COLO668 (cell line): ENCODE results near the gene TTC7B.

Source experiments
- DNase-seq: peaks from one replicate; lab custom pipeline; 2025; ENCODE audit not compliant: unreplicated experiment; lab: John Stamatoyannopoulos, UW

Gene TTC7B

DNA sequence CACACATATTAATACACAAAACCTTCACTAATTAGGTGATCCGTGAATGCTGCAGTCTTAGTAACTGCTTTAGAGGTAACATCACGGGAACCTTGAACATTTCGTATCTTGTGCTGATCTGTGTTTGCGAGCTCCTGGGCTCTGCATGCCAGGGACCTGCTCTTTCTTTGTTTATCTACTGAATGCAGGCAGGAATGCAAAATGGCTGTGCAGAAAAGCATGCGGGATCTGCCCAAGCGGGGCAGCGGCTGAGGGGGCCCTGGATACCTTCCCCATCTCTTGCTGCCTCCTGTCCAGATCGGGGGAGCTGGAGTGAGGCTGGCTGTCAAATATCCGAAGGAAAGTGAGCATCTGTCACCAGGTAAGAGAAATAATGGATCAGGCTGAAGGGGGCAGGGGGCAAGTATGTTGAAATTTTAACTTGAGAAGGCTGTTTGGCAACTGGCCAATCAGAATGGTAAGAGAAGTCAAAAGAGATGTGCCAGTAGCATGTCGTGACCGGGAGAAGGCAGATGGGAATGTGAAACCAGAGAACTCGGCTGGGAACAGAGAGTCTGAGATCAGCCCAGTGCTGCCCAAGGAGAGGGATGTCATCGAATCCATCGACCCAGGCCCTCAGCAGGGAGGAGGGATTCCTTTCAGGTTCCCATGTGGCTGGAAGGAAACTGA, 191.4 kb downstream of the TTC7B start:
- DNase-seq = peak; percentile 72

DNA sequence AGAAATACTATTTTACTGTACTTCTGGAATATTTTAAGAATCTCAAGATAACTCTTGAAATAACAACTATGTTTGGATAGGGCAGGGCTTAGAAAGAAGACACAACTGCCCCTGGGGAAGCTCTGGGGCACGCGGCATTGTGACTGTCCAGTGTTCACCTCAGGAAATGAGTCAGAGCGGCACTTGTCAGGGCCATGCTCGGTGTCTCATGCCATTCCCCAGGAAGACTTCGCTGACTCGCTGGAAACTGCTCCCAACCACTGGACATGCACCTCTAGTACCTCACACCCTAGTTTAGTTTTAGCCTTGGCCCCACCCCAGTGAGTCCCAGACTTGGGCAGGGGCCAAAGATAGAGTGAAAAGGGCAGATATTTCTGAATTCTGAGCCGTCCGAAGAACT, 192.0 kb downstream of the TTC7B start:
- no peak for DNase-seq

DNA sequence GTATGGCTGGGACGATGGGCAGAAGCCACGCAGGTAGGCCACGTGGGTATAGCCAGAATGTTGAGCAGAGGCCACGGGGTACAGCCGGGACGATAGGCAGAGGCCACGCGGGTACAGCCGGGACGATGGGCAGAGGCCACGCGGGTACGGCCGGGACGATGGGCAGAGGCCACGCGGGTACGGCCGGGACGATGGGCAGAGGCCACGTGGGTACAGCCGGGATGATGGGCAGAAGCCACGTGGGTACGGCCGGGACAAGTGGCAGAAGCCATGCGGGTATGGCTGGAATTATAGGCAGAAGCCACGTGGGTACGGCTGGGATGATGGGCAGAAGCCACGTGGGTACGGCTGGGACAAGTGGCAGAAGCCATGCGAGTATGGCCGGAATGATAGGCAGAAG, 195.0 kb downstream of the TTC7B start:
- DNase-seq = no peak

DNA sequence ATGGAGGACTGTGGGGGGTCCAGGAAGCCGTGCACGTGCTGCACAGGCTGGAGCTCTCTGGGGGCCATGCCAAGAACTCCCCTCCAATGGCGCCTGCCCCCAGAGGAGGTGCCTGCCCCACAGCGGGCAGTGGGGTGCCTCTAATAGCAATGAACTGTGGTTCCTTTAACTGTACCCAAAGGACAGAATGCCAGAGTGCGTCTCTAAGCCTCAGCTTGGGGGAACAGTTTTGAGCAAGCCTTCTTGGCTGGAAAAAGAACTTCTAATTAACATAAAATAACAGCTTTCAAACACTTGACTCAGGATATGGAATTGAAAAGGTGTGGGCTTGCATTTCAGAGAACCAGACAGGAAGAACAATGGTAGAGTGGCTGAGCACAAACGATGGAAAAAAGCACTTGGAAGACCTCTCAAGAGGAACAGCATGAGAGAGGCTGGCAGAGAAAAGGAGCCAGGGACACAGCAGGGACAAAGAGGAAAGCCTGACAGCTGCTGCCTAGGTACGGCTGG, 195.6 kb downstream of the TTC7B start:
- no peak for DNase-seq

DNA sequence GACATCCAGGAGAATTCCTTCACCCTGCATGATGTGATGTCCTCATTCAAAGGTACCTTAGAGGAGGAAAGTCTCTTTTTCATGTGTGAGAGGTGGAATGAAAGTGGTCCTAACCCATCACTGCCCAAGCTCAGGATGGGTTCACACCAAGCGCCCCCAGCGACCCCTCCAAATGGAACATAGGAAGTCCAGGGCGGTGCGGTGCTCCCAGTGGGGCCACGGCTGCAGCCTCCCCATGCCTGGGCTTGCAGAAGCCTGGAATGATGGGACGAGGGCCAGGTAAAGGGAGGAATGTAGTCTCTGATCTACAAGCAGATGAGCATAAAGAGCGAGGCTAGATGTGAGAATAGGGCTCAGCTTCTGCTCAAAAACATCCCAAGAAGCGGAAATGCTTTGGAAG, 196.3 kb downstream of the TTC7B start:
- DNase-seq = no peak

DNA sequence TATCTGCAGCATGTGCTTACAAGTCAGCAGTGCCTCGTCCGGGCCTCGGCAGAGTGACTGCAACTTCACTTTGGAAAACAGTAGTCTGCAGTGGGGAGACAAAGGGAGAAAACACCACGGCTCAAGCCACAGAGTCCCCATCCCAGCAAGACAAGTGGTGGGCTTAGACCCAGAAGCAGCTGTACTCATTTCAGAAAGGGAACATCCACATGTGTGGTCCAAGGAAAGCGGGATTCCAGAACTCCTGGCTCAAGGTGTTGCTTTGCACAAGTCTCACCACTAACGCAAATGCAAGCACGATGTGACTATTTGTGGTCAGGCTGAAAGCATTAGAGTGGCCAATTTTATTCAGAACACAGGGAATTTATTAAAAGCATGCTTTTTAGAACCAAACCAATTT, 198.3 kb downstream of the TTC7B start:
- DNase-seq = no peak

DNA sequence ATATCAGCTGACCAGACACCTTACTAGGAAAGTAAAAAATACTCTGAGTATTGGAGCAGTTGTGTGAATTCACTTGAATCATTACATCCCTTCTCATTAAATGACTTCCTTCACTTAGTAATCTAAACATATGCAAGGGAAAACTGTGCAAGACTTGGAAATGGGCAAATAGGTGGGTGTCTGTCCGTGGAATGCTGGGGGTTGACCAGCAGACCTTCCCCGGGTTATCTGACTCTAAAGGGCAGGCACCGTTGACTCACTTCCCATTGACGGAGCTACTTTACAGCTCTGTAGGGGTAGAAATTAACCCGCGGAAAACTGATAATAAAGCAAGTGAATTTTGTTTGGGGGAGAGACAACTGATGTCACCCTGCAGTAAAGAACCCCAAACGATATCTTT, 199.3 kb downstream of the TTC7B start:
- DNase-seq = no peak

DNA sequence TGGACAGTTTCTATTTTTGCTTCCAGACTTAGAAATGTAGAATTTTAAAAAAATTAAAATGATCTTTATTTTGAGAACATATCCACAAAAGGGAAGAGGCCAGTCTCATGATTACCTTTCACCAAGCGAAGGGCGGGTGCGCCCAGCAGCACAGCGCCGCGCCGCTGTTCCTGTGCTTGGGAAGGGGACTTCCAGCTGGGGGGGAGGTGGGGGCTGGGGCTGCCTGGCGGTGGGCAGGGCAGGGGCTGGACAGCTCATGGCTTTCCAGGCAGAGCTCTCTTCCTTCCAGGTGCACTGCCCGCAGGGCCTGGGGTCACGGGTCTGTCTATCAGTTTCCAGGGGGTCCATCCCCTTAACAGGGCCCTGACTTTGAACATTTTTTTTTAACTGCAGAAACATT, 199.9 kb downstream of the TTC7B start:
- no peak for DNase-seq

DNA sequence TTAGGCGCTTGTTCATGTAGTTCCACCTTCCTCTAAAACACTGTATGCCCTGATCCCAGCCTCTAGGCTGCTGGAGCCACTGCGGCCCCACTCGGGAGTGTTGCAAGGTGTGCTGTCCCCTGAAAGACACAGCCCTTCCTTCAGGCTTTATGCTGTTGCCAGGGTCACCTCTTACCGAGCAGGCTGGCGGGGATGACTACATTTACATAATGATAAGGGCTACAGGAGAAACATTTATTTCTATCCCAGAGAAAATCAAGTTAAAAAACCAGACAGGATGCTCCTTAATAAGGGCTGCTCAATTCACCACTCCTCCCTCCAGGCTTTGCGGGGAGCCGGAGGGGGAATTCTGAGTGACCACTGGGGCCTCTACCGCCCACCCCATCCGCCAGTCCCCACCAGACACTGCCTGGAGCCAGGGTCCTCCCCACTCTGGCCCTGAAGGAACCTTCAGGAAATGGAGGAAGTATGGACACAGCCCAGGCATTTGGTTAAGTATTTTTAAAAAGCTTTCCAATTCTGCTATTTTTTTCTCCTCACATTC, 200.6 kb downstream of the TTC7B start:
- no peak for DNase-seq

DNA sequence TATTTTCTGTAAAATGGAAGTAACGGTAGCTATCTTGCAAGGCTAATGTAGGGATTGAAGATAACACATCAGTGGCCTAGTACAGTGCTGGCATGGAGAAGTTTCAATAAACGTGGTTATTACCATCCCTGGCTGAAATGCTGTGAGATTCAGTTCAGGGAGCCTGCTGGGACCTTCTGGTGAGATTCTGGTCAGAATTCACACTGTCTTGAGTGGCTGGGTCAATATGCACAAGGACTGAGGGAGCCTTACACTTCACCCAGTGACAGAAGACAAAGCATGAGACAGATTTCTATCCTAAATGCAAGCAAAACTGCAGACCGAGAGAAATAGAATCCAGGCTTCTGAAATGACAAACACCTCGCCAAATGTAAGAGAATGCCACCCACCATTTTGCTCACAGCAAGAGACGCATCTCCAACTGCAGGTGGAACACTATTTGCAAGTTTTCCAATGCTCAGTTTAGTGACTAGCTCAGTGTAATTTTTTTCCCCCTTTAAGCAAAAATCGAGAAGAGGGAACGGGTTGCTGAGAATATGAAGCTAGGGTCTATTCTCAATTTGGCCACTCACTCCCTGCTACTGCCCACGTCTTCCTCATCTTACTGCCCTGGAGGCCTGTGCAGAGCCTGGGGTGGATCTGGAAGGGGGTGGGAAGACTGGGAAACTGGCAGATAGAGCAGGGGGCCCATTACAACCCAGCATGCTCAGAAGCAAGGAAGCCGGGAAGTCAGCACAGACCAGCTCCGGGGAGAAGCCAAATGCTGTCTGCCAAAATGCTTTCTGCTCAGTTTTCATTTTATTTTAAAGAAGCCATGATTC, 201.3 kb downstream of the TTC7B start:
- no peak for DNase-seq

DNA sequence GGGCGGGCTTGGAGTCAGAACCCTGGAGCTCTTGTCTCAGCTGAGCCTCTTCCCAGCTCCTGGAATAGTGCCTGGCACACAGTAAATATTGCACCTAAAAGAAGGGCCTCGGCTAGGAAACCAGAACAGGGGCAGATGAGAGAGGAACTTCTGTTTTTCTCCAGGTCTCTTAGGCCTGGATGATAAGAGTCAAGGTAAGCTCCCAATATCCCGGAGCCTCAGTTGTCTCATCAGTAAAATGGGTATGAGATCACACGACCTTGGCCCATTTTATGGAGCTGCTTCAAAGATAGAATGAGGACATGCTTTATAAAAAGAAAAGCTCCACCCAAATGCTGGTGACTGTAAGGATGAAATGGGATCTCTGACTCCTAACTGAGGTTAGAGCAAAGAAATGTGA, 202.2 kb downstream of the TTC7B start:
- DNase-seq = no peak

DNA sequence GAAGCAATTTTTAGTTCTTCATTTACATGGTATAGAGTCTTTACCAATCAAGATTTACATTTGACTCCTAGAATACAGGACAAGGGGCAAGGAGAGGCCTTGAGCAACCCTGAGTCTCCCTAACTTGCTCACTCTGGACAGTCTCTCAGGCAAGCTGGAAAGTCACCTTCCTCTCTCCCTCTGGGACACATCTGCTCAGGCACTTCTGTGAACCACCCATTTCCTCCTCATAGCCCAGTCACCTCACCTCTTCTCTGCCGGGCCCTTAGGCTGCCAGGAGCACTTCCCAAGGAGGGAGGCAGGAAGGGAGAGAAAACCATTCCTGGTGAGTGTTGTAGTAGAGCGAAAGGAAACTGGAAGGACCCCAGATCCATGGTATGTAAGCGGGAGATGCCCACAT, 202.8 kb downstream of the TTC7B start:
- DNase-seq = no peak

DNA sequence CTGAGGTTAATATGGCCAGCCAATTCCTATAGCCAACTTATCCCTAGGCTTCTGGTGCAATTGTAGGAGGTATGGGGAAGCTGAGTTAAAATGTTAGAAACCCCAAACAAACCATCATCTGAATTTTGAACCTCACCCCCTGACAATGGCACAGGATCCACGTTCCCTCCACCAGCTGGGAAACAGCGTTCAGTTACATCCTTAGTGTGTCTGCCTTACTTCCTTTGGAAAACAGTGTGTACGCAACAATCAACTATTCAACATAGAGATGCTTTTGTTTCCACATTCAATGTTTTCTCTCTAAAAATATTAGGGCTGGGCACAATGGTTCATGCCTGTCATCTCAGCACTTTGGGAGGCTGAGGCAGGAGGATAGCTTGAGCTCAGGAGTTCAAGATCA, 203.4 kb downstream of the TTC7B start:
- DNase-seq = no peak

DNA sequence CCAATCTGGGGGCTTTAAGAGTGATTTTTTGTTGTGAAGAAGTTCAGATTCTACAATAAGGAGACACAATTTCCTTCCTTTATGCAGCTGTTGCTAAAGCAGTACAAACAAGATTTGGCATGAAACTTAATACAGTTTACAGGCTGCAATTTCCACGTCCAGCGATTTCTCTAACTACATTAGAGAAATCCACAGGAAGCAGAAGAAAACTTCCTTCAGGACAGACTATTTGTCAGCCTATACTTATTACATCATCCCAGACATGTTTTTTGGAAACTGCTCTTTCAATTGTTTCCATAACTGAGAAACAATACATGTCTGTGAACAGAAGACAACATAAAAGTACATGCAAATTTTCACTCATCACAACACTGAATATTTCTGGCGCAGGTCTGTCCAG, 204.3 kb downstream of the TTC7B start:
- DNase-seq = no peak

DNA sequence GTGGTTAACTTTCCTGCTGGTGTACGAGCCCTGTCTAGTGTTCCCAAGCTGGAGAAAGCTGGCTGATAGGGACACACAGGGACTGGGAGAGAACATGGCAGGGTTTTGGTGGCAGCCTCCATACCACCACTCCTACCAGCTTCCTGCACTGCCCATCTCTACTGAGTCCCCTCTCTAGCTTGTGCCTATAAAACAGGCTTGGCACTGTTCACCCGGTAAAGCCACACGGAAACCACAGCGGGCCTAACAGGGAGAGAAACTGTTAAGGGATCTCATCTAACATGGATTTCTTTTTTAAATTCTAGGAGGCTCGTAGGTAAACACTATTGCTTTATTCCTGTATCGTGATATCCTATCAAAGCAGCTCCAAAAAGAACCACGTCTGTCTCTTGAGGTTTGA, 204.7 kb downstream of the TTC7B start:
- no peak for DNase-seq

DNA sequence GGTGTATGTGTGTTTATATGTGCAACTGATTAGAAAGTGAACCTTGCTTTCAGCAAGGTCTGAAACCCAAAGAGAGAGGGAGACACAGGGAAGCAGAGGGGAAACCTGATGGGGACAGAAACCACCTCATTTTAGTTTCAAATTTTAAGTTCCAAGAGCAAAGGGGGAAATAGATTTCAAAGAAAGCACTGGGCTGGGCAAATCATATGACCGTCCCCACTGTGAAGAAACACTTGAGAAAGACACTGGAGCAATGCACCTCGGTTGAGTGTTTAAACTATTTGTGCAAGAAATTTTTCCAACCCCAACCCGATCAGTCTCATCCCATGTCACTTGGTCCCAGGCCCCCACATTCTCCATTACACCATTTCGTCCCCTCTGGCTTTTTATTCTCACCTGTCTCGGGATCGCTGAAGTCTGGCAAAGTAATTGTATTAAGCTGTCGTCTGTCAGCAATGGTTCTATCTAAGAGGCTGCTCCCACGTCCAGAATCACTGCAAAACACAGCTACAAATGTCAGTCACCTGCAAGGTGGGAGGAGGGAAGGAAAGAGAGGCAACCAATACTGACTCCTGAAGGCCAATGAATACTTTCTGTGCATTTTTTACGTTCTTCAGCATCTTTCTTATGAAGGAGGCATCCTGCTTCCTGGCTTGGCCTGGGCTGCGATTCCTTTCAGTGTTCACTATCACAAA, 205.7 kb downstream of the TTC7B start:
- no peak for DNase-seq

DNA sequence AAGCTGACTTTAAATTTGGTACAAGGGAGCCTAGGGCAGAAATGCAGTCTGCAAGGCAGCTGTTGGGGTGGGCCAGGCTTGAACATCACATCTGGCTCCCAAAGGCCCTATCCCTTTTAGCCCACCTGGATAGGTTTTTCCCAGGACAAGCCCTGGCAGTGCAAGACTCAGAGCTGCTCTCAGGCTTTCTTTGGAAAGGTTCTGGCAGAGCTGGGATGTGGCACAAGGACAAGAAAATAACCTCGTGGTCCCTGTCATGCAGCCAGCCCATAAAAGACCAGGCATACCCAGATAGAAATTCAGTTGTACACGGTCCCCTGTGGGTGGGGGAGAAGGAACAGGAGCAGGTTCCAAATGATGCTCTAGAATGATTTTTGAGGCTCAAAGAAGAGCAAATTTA, 206.9 kb downstream of the TTC7B start:
- DNase-seq = no peak

DNA sequence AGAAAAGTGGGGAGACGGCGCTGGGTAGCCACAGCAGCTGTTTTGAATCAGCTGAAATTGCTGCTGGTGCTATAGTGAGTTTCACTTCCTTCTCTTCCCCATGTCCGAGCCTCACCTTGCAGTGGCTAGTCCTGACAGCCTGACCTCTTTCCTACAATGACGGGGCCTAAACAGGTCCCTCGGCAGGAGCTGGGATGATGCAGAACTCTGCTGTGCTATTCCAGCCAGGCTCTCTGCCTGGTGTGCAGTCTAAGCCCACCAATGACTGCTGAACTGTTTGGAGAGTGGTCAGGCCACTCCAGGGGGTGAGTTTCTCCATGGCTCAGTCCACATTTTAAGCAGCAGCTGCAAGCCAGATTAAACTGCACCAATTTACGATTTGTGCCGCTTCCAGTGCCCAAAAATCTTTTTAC, 207.3 kb downstream of the TTC7B start:
- DNase-seq = no peak

DNA sequence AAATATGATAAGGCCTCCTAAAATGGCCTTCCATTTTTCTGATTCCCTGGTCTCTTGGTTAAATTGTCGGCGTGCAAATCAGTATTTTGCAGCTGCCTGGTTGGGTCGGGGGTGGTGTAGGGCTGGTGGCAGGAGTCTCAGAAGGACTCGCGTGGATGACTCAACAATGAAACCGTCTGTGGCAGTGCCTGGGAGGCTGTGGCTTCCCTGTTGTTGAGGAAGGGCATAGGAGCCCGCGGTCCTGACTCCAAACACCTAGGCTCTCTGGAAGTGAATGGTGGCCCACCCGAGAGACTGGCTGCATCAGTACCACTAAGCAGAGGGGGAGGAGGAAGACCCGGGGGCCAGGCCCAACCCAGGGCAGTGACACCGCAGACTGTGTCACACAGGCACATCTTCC, 207.9 kb downstream of the TTC7B start:
- DNase-seq = no peak

DNA sequence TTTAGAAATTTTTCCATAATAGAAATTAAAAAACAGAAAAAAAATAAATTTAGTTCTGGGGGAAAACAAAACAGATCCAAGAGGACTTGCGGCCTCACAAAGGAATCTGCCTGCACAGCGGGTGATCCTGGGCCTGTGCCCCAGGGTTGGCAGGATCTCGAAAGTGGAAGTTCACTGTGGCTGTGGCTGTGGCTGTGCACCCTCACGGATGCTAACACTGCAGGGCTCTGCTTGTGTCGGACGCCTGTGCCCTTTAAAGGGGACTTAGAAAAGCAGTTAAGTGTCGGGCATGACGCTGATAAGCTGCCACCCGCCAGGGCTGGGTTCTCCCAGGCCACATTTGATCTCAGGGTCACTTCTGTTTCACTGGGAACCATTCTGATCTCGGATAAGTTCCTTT, 209.1 kb downstream of the TTC7B start:
- no peak for DNase-seq

DNA sequence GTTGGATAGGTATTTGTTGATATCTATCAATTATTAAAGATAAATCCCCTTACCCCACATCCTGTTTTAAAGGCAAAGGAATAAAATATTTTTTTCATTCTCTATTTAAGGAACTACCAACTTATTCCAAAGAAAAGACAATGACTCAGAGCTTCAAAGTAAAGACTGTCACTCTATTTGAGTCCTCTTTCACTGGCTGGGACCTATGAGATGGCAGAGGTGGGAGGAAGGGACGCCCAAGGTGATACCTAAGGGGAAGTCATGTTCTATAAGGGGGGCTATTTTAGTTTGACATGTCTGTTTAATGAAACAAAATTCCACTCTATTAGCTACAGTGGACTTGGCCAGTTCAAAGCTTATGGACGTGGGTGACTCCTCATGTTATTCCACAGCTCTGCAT, 209.8 kb downstream of the TTC7B start:
- no peak for DNase-seq

DNA sequence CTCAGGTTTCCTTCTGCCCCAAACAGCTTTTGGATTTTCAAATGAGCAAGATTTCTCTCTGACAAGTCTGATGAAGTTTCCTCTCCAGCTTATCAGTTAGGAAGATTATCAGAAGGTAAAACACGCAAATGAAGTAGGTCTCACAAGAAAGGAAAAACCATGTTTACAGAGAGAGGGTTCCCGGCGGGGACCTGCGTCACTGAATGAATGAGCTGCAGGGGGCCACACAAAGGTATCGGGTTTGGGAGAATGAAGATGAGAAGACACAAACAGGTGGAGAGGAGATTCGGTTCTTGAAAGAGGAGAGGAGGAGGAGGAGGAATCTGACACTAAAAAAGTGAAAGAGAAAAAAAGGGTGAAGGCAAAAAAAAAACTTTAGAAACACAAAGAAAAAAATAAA, 210.8 kb downstream of the TTC7B start:
- DNase-seq = no peak
